ENCODE data around the gene GOLPH3. TPM values are rescaled to one million over a fixed set of nuclear protein-coding genes. Genes with fewer than 3 reads are reported as not detected.
A peak's percentile ranks its signal among the peaks of the same experiment; 100 is the strongest.

The GOLPH3 gene
- total RNA-seq, 2 donors from 2014 or later = 60.6 to 63.7 TPM

DNA sequence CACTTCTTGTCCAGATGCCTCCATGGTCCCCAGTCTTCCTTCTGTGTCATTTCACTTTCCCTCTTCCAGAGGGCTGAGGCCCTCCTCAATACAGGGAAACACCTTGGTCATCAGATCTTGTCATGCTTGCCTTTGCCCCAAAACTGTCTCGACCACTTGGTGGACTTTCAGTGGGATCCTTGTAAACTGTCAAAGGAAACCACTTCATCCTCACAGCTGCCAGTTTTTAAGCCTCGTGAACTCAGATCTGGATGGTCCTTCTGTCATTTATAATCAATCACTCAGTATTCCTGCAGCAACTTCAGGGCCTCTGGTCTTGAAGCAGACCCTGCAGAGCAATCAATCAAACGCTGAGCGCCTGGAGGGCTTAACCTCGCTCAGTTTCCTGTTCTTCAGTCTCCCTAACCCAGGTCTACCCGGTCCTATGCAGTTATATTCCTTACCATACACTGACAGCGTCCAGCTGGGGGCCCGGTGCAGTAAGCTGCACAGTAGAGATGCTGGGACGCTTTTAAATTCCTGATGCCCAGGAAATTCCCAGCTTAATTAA is 74.6 kb downstream of the GOLPH3 start:
- TF ChIP-seq, protein P1, sequence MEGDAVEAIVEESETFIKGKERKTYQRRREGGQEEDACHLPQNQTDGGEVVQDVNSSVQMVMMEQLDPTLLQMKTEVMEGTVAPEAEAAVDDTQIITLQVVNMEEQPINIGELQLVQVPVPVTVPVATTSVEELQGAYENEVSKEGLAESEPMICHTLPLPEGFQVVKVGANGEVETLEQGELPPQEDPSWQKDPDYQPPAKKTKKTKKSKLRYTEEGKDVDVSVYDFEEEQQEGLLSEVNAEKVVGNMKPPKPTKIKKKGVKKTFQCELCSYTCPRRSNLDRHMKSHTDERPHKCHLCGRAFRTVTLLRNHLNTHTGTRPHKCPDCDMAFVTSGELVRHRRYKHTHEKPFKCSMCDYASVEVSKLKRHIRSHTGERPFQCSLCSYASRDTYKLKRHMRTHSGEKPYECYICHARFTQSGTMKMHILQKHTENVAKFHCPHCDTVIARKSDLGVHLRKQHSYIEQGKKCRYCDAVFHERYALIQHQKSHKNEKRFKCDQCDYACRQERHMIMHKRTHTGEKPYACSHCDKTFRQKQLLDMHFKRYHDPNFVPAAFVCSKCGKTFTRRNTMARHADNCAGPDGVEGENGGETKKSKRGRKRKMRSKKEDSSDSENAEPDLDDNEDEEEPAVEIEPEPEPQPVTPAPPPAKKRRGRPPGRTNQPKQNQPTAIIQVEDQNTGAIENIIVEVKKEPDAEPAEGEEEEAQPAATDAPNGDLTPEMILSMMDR (IDR thresholded peaks at IDR 0.05) = no peak
- no peak overlapping the region for H3K4me3 ChIP-seq
- H3K36me3 ChIP-seq = peaks cover 66% of the 10 kb centered on the region
- peaks cover 0 to 29% of the 10 kb centered on the region in 2 donors for H3K4me1 ChIP-seq
- no peaks in the 10 kb centered on the region for H3K9me3 ChIP-seq
- no peaks in the 10 kb centered on the region for H3K27me3 ChIP-seq
- peak overlapping the region in 1 of 2 donors; percentile 36 for H3K27ac ChIP-seq
- DNase-seq (ENCODE audit: low spot score) = no peak

DNA sequence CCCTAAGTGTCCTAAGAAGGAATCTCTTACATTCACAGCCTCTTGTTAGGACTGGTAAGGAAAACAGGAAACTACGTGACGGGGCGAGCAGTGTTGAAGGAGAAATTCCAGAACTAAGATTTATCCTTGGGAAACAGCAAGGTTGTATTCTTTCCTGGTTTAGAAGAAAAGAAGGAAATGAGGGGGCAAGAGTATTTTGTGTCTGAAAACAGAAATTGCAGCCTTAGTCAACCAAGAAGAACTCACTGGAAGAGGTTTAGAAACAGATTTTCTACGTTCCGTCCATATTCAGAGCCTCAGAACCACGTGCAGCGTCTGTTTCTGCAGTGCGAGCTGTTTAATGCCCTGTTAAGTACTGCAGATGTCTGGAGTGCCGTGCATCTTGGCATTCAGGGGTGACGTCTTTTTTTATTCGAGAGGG is 75.2 kb downstream of the GOLPH3 start:
- H3K4me1 ChIP-seq = peaks cover 0 to 29% of the 10 kb centered on the region in 2 donors
- H3K27me3 ChIP-seq = no peaks in the 10 kb centered on the region
- no peaks in the 10 kb centered on the region for H3K9me3 ChIP-seq
- TF ChIP-seq, protein P1 (IDR thresholded peaks at IDR 0.05) = no peak
- DNase-seq (ENCODE audit: low spot score) = no peak
- no peak overlapping the region for H3K4me3 ChIP-seq
- peak overlapping the region in 1 of 2 donors; percentile 36 for H3K27ac ChIP-seq
- peaks cover 59% of the 10 kb centered on the region for H3K36me3 ChIP-seq

DNA sequence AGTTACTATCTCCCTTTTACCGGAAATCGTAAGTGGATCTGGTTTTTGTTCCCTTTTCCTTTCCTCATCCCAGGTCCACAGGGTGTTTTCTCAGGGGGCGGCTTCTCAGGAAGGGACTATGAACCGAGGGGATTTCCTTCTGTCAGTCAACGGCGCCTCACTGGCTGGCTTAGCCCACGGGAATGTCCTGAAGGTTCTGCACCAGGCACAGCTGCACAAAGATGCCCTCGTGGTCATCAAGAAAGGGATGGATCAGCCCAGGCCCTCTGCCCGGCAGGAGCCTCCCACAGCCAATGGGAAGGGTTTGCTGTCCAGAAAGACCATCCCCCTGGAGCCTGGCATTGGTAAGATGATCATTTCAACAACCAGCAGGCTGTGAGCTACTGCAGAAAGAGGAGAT is 75.8 kb downstream of the GOLPH3 start:
- peaks cover 53% of the 10 kb centered on the region for H3K36me3 ChIP-seq

DNA sequence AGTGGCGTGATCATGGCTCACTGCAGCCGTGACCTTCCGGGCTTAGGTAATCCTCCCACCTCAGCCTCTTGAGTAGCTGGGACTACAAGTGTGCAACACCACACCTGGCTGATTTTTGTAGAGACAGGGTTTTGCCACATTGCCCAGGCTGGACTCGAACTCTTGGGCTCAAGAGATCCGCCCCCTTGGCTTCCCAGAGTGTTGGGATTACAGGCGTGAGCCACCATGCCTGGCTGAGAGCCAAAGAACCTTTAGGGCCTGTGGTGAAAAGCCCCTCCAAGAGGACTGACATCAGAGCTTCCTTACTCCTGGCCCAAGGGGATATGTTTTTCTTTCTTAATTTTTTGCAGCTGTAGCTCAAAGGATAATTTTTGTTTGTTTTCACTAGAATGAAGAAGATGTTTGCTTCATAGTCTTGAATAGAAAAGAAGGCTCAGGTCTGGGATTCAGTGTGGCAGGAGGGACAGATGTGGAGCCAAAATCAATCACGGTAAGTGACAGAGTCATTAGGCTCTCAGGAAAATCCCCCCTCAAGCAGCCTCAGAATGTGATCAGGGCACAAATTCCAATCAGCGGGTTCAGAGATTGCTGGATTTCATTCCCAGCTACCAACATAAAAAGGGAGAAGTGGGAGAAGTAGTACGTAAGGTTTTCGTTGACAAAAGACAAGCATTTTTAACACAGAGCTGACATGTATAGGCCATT is 77.1 kb downstream of the GOLPH3 start:
- peak; percentile 52 for DNase-seq (ENCODE audit: low spot score)
- Histone ChIP-seq H3K9me3 (no peaks in the 10 kb centered on the region), H3K4me1 (peaks cover 0 to 29% of the 10 kb centered on the region in 2 donors), H3K4me3 (no peak overlapping the region), H3K27ac (no peak overlapping the region), H3K36me3 (peaks cover 42% of the 10 kb centered on the region), H3K27me3 (no peaks in the 10 kb centered on the region)
- TF ChIP-seq, protein P1 (IDR thresholded peaks at IDR 0.05) = no peak

More for the DNA sequence above, 75.8 kb downstream of the GOLPH3 start:
- H3K9me3 ChIP-seq = no peaks in the 10 kb centered on the region
- H3K27ac ChIP-seq = no peak overlapping the region
- peaks cover 0 to 29% of the 10 kb centered on the region in 2 donors for H3K4me1 ChIP-seq
- TF ChIP-seq, protein P1 (IDR thresholded peaks at IDR 0.05) = no peak
- H3K4me3 ChIP-seq = no peak overlapping the region
- no peaks in the 10 kb centered on the region for H3K27me3 ChIP-seq
- DNase-seq (ENCODE audit: low spot score) = no peak

DNA sequence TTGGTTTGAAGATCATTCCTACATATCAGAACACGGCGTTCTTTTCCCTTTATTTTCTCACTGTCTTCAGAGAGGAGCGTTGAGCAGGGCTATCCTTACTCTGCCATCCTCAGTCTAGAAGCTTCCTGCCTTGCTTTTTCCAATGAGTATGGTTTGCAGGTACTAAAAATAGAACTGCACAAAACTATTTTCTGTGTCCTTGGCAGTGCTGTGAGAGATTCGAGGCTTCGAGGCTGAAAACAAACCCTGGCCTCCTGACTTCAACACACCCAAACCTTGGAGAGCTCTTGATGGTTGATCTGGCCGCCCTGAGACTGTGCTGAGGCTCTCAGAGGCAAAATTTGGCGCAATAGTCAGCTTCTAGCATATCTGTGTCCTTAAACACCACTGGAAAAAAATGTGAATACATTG is 78.9 kb downstream of the GOLPH3 start:
- TF ChIP-seq, protein P1 (IDR thresholded peaks at IDR 0.05) = no peak
- Histone ChIP-seq H3K36me3 (peaks cover 34% of the 10 kb centered on the region), H3K4me1 (peaks cover 0 to 23% of the 10 kb centered on the region in 2 donors), H3K27ac (peak overlapping the region in 1 of 2 donors; percentile 21), H3K4me3 (no peak overlapping the region), H3K9me3 (no peaks in the 10 kb centered on the region), H3K27me3 (no peaks in the 10 kb centered on the region)
- peak; percentile 56 for DNase-seq (ENCODE audit: low spot score)
